Transverse colon (tissue), 4 donors: Measurements from ENCODE around the gene BCAR3. TPM values are rescaled to one million over a fixed set of nuclear protein-coding genes. Genes with fewer than 3 reads are reported as not detected.

Experiments
- DNase-seq: peaks from one replicate; pipeline ENCODE4 v3.0.0-alpha.2; 2019
- H3K27ac ChIP-seq, 4 donors: fragments of 200-600 bp; sonication (generic); 2 replicates each; pipeline ENCODE4 v1.5.1; 2016 to 2018; ENCODE audit warnings: inconsistent platforms in 4 of 4
- H3K27me3 ChIP-seq: fragments of 200-600 bp; sonication (generic); 2 replicates; pipeline ENCODE4 v1.5.1; 2017; ENCODE audit warnings: inconsistent platforms
- H3K36me3 ChIP-seq, 4 donors: fragments of 200-600 bp; sonication (generic); 2 replicates each; pipeline ENCODE4 v1.5.1; 2017 to 2019; ENCODE audit warnings: inconsistent platforms in 4 of 4
- H3K4me1 ChIP-seq, 4 donors: fragments of 200-600 bp; sonication (generic); 2 replicates each; pipeline ENCODE4 v1.5.1; 2017 to 2020; ENCODE audit warnings: inconsistent platforms in 4 of 4
- H3K4me3 ChIP-seq, 4 donors: fragments of 200-600 bp; sonication (generic); 1 replicate in 1 of 4; 2 replicates in 3 of 4; pipeline versions ENCODE4 v1.5.1 to v1.6.1; 2017 to 2019; ENCODE audit warnings: inconsistent platforms in 4 of 4
- H3K9me3 ChIP-seq, 2 donors: fragments of 200-600 bp; sonication (generic); 2 replicates each; pipeline ENCODE4 v1.5.1; 2017 to 2019; ENCODE audit warnings: inconsistent platforms in 2 of 2
- EP300 ChIP-seq: sonication (generic); formaldehyde crosslinking; IDR thresholded peaks from one replicate; pipeline ENCODE4 v1.6.1; 2017; ENCODE audit warnings: antibody characterized with exemption, low read depth
- POLR2A ChIP-seq: fragments of 450-650 bp; IDR thresholded peaks from one replicate; pipeline ENCODE4 v1.6.1; 2016; ENCODE audit warnings: antibody characterized with exemption, mild to moderate bottlenecking, moderate library complexity
- POLR2AphosphoS5 ChIP-seq, 3 donors: sonication (generic); formaldehyde crosslinking; IDR thresholded peaks; one replicate each; pipeline ENCODE4 v1.6.1; 2016; ENCODE audit warnings: antibody characterized with exemption in 3 of 3
- WGBS, 2 donors: methylation state at CpG; one replicate each; pipeline ENCODE4 v1.1.5; 2018; ENCODE audit warnings: low coverage in 1 of 2; 5-methylcytosine and 5-hydroxymethylcytosine counted together
- in situ Hi-C, 4 donors: fragments of 200-750 bp; cut with MboI; loops; one replicate each; pipeline versions ENCODE4 v1.15.0 to v1.15.1; 2017; ENCODE audit warnings: low sequenced_read_pairs in 3 of 4, low pct_ligation_motif_present in 1 of 4, low pct_unique_long_range_greater_than_20kb in 1 of 4
- intact Hi-C: fragments of 100-400 bp; cut with DNase I; formaldehyde crosslinking; loops from one replicate; pipeline ENCODE4 v1.15.1; 2023; ENCODE audit warnings: low total_unique reads
- total RNA-seq, 4 donors: library from RNA; depleted of rRNA; stranded (reverse); fragments of >200 nt; gene quantifications; one replicate each; pipeline ENCODE4 v1.1.0, GENCODE V29; 2016
- TF ChIP-seq, protein P1 (sequence below), 5 experiments: fragments of 200-600 bp in 3 of 5; fragments of 450-650 bp in 2 of 5; sonication (generic) in 3 of 5; IDR thresholded peaks; 1 replicate in 2 of 5; 2 replicates in 3 of 5; pipeline ENCODE4 v1.5.1; 2016 to 2017; ENCODE audit warnings: antibody characterized with exemption in 5 of 5, inconsistent platforms in 3 of 5, mild to moderate bottlenecking in 2 of 5, moderate library complexity in 1 of 5

BCAR3 gene
- total RNA-seq, 4 donors from 2014 or later, result 12.3 to 71.7 (median 40.5) TPM

GRCh38 chr1:93695411-93696005 lies 13.9 kb upstream of the BCAR3 start:
- in situ Hi-C loops, result no loop called here
- Histone ChIP-seq H3K27me3 (no peaks in the 10 kb centered on the region), H3K4me3 (no peak overlapping the region), H3K4me1 (peaks cover 5 to 12% (median 9%) of the 10 kb centered on the region in 4 donors), H3K27ac (no peak overlapping the region), H3K9me3 (no peaks in the 10 kb centered on the region), H3K36me3 (no peaks in the 10 kb centered on the region)
- TF ChIP-seq EP300, result no peak
- no peak for DNase-seq
- intact Hi-C loops, result no loop called here
- 78 to 82% methylated on average over 1 to 2 of the region's 2 CpGs for WGBS, 2 donors

GRCh38 chr1:93694819-93695218 lies 13.2 kb upstream of the BCAR3 start:
- H3K4me3 ChIP-seq, result no peak overlapping the region
- in situ Hi-C loops (no loop called here), intact Hi-C loops (no loop called here)
- peaks cover 5 to 12% (median 9%) of the 10 kb centered on the region in 4 donors for H3K4me1 ChIP-seq
- H3K9me3 ChIP-seq, result no peaks in the 10 kb centered on the region
- DNase-seq, result no peak
- no peaks in the 10 kb centered on the region for H3K27me3 ChIP-seq
- H3K27ac ChIP-seq, result no peak overlapping the region
- TF ChIP-seq POLR2A (no peak), EP300 (no peak), POLR2AphosphoS5 (IDR thresholded peaks at IDR 0.05) (no peak)
- TF ChIP-seq, protein P1, sequence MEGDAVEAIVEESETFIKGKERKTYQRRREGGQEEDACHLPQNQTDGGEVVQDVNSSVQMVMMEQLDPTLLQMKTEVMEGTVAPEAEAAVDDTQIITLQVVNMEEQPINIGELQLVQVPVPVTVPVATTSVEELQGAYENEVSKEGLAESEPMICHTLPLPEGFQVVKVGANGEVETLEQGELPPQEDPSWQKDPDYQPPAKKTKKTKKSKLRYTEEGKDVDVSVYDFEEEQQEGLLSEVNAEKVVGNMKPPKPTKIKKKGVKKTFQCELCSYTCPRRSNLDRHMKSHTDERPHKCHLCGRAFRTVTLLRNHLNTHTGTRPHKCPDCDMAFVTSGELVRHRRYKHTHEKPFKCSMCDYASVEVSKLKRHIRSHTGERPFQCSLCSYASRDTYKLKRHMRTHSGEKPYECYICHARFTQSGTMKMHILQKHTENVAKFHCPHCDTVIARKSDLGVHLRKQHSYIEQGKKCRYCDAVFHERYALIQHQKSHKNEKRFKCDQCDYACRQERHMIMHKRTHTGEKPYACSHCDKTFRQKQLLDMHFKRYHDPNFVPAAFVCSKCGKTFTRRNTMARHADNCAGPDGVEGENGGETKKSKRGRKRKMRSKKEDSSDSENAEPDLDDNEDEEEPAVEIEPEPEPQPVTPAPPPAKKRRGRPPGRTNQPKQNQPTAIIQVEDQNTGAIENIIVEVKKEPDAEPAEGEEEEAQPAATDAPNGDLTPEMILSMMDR (IDR thresholded peaks at IDR 0.05), result no peak
- WGBS, 2 donors, result 81 to 83% methylated on average over 3 of the region's 3 CpGs
- H3K36me3 ChIP-seq, result no peaks in the 10 kb centered on the region

- H3K36me3 ChIP-seq, result no peaks in the 10 kb centered on the region
- in situ Hi-C loops (no loop called here), intact Hi-C loops (no loop called here)
- WGBS, 2 donors, result 80% methylated on average over 7 of the region's 7 CpGs; no CpG with 5 or more reads in 1 of the 2 donors
- no peaks in the 10 kb centered on the region for H3K9me3 ChIP-seq
- peaks cover 5 to 12% (median 9%) of the 10 kb centered on the region in 4 donors for H3K4me1 ChIP-seq
- no peak overlapping the region for H3K4me3 ChIP-seq
- no peak for DNase-seq
- TF ChIP-seq POLR2A (no peak), EP300 (no peak)
- TF ChIP-seq, protein P1 (IDR thresholded peaks at IDR 0.05), result no peak
- no peaks in the 10 kb centered on the region for H3K27me3 ChIP-seq
- no peak overlapping the region for H3K27ac ChIP-seq
Measured at GRCh38 chr1:93694039-93694438, 12.4 kb upstream of the BCAR3 start.

GRCh38 chr1:93692983-93693591 lies 11.4 kb upstream of the BCAR3 start:
- in situ Hi-C loops, result no loop called here
- Histone ChIP-seq H3K27ac (no peak overlapping the region), H3K4me1 (peaks cover 5 to 12% (median 9%) of the 10 kb centered on the region in 4 donors), H3K9me3 (no peaks in the 10 kb centered on the region), H3K4me3 (no peak overlapping the region), H3K36me3 (no peaks in the 10 kb centered on the region), H3K27me3 (no peaks in the 10 kb centered on the region)
- no peak for DNase-seq
- WGBS, 2 donors, result 42 to 67% methylated on average over 1 to 7 of the region's 7 CpGs
- intact Hi-C loops, result no loop called here
- TF ChIP-seq POLR2AphosphoS5 (IDR thresholded peaks at IDR 0.05), result no peak
- no peak for TF ChIP-seq POLR2A
- TF ChIP-seq, protein P1 (IDR thresholded peaks at IDR 0.05), result no peak
- TF ChIP-seq EP300, result no peak

DNA sequence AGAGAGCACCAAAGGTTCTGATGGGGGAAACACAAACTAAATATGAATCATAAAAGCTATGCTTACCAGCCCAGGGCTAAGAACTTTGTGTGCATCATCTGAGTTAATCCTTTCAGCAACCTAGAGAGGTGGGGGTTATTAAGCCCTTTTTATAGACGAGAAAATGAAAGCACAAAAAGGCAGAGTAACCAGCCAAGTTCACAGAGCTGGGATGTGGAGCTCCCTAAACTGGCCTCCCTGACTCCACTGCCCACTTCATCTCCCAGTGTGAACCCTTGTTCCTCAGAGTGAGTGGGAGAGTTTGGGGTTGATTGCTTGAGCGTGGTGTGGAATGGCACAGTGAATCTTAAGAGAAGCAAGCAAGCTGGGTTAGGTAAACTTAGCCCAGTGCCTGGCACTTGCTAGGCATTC lies 10.8 kb upstream of the BCAR3 start:
- Histone ChIP-seq H3K27me3 (no peaks in the 10 kb centered on the region), H3K27ac (no peak overlapping the region), H3K4me1 (peaks cover 5 to 12% (median 9%) of the 10 kb centered on the region in 4 donors), H3K9me3 (no peaks in the 10 kb centered on the region), H3K36me3 (no peaks in the 10 kb centered on the region), H3K4me3 (no peak overlapping the region)
- TF ChIP-seq POLR2A, result no peak
- no peak for TF ChIP-seq EP300
- TF ChIP-seq, protein P1 (IDR thresholded peaks at IDR 0.05), result no peak
- TF ChIP-seq POLR2AphosphoS5 (IDR thresholded peaks at IDR 0.05), result no peak
- intact Hi-C loops, result no loop called here
- WGBS, 2 donors, result 8 to 40% methylated on average over 2 of the region's 2 CpGs
- in situ Hi-C loops, result no loop called here
- no peak for DNase-seq
